Stimulated activated CD8-positive, alpha-beta memory T cell treated with anti-CD3 and anti-CD28 coated beads, Interleukin-12 subunit alpha, Interleukin-12 subunit beta, amount 100 ng/mL, for 24 hours (primary cell): ENCODE measurements around the gene FAM200B.

ENCODE experiments used
- DNase-seq: peaks from one replicate; pipeline ENCODE4 v3.0.0-alpha.2; 2020; ENCODE audit errors: extremely low read depth

The FAM200B gene

GRCh38 chr4:15737255-15737654 lies 55.6 kb downstream of the FAM200B start:
- DNase-seq: no peak

GRCh38 chr4:15738877-15739276 lies 57.2 kb downstream of the FAM200B start:
- no peak for DNase-seq
